DLD1 (cell line): ENCODE results near the gene PPM1H.
"Not testable (repeated sequence)": the region's sequence is repeated elsewhere in the genome, so short reads cannot be mapped to it uniquely, and the experiment has no call there.

Source experiments
- in situ Hi-C: cut with HindIII; loops from 2 replicates; pipeline ENCODE4 v1.10.0; 2017; ENCODE audit warnings: low sequenced_read_pairs

PPM1H gene, protein sequence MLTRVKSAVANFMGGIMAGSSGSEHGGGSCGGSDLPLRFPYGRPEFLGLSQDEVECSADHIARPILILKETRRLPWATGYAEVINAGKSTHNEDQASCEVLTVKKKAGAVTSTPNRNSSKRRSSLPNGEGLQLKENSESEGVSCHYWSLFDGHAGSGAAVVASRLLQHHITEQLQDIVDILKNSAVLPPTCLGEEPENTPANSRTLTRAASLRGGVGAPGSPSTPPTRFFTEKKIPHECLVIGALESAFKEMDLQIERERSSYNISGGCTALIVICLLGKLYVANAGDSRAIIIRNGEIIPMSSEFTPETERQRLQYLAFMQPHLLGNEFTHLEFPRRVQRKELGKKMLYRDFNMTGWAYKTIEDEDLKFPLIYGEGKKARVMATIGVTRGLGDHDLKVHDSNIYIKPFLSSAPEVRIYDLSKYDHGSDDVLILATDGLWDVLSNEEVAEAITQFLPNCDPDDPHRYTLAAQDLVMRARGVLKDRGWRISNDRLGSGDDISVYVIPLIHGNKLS

DNA sequence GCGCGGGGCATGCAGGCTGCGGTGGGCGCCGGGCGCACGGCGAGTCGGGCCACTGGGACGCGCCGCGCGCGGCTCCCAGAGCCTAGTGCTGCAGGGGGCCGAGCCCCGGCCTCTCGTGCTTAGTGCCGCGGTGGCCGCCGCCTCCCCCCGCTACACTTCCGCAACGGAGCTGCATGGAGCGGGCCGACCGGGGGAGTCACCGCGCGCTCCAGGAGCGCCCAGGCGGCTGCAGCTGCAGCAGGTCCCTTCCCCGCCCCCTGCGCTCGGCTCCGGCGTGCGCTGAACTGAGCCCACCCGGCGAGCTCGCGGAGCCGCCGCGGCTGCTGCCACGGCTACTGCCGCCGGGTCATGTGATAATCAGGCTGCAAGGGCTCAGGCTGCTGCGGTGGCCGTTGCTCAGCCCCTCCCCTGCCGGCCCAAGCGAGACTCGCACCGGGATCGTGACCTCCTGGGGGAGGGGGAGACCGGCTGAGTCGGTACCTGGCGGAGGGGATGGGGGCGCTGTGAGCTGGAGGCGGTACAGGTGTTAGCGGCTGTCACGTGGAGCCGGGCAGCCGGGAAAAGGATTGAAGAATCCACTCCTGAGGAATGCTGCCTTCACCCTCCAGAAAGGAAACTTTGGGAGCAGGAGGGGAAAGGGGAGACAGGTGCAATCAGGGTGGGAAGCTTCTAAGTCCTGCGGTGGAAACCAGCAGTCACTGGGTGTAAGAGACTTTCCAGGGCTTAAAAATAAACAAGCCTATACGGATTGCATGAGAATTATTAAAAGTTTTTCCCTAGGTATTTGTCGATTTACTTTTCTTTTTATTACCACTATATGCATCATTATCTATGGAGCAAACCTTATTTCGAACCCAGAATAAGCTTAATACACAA lies at the start of gene PPM1H:
Gene PPM1H, minus strand, starts transcription at position 352 of the 876 bp plus-strand sequence. CDS start 414 bp downstream, outside the sequence.
- in situ Hi-C loops = no loop called here

DNA sequence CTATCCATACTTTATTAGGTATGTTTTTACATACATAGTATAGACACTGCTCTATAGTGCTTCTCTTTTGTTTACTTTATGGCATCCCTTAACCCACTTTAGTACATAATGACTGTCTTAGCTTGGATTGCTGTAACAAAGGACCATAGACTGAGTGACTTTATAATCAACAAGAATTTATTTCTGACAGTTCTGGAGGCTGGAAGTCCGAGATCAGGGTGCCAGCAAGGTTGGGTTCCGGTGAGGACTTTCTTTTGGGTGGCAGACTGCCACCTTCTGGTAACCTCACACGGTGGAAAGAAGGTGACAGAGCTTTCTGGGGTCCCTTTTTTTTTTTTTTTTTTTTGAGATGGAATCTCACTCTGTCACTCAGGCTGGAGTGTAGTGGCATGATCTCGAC lies 48.6 kb upstream of the PPM1H start:
- in situ Hi-C loops = no loop called here

DNA sequence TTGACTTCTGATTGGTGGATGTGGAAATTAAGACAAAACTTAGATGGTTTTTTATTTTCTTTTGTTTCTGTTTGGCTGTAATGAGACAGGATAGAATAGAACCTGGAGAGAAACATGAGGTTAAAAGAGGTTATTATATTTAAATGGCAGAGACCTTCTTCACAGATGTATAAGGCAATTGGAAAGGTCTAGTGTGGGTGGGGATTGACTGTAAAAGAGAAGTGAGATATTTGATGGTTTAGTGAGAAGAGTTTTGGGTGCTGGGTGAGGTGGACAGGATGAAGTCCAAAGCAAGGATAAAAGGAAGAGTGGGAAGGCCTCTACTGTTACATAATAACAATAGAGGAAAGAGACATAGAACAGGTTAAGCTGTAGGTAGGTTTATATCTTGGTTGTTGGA lies 43.8 kb upstream of the PPM1H start:
- in situ Hi-C loops = no loop called here

DNA sequence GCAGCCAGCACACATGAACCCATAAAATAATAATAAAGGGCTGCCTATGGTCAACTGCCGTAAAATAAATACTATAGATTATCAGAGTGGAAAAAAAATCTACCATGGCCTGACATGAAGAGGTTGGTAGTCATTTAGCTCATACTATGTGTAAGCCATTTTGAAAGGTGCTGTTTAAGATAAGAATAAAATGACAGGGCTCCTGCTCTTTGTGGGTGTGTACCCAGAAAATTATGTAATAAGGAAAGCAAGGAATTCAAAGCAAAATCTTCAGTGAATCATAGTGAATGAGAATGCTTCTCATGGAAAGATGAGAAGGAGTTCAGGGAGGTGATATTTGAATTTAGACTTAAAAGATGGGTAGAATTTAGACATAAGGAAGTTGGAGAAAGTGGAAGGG lies 42.9 kb upstream of the PPM1H start:
- in situ Hi-C loops = no loop called here

DNA sequence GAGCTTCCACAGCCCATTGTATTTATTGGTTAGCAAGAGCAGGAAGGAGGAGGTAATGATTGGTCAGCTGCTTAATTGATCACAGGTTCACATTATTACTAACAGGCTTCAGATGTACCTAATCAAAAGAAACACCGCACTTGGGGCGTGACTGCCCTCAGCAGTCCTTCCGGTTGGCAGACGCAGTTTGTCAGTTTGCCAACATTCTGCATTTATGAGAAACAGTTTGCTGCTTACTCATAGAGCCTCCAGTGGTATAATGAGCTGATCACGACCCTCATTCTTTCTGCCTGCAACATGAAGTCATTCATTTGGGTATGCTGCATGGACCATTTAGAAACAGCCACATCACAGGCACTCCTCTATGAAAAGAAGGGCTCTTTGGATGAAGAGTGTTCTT lies 42.5 kb upstream of the PPM1H start:
- in situ Hi-C loops = no loop called here

DNA sequence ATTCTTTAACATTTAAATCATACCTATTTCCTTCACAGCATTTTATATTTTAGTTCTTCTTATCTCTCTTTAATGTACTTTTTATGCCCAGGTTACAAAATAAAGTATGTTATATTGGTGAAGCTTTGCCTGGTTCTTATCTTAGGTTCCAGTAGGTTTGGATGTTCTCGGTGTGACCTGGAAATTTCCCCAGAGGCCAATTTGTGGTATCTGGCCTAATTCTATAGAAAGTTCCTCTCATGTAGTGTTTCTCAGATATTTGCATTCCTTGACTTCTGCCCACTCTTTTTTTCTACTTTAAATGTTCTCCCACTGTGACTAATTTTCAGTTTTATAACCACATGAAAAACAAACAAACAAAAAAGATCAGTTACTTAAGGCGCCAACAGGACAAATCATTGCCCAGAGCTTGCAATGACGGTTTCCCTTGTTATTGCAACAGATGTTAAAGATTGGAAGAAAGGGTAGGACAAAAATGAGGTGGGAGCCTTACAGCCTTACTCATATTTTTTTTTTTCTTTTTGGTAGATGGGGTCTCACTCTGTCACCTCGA lies 41.2 kb upstream of the PPM1H start:
- in situ Hi-C loops = no loop called here

DNA sequence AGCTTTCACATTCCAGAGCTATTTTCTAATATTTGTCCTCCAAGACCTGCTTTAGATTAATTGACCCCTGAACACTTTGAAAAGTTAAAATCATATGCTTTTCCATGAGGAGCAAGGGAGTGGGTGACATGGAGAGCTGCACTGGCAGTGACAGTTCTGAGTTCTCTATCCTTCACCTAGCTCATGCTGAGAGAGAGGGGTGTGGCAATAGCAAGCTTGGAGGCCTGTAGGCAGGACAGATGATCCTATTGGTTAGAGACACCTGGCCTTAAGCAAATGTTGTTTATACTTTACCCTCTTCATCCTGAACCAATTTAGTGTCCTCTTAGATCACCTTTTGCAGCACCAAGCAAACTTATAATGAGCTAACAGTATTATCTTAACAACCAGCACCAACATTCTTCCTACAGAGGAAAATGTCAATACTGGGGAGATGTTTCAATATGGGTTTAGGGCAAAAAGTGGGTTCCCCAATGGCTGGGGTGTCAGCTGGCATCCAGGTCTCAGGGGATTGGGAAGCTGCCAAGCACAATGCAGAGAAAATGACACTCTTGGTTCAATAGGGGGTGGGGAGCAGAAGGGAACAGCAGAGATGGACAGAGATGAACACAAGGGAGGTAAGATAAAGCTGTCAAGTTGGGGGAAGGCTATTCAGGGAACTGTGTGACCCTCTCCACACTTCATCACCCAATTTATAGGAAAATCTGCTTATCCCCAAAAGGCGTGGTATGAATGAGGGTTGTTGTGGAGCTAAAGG lies 37.0 kb upstream of the PPM1H start:
- in situ Hi-C loops = no loop called here

DNA sequence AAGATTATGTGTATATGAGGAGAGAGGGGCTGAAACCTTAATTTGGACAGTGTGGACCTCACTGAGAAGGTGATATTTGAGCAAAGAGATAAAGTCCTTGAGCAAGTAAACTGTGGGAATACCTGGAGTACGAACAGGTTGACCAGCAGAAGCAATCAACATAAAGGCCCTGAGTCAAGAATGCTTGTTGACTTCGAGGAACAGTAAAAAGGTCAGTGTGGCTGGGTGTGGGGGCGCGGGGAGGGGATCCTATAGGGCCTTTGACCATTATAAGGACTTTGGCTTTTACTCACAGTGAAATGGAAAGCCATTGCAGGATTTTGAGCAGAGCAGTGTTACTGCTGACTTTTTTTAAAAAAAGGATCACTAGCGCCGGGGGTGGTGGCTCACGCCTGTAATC lies 34.7 kb upstream of the PPM1H start:
- in situ Hi-C loops = no loop called here

DNA sequence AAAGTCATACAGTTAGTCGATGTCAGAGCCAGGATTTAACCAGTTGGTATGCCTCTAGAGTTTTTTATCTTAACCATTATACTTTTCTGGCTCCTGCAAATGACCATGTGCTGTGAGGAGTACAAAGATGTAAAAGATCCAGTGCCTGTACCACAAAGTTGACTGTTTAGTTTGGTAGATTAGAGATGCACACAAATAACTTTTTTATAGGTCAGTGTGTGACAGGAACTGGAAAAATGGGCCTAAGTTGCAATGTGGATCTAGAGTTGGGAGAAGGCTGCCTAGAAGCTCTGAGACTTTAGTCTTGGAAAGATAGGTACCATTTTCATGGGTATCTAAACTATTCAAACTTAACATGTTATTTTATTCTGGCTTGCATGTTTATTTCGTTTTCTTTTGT lies 32.8 kb upstream of the PPM1H start:
- in situ Hi-C loops = no loop called here

DNA sequence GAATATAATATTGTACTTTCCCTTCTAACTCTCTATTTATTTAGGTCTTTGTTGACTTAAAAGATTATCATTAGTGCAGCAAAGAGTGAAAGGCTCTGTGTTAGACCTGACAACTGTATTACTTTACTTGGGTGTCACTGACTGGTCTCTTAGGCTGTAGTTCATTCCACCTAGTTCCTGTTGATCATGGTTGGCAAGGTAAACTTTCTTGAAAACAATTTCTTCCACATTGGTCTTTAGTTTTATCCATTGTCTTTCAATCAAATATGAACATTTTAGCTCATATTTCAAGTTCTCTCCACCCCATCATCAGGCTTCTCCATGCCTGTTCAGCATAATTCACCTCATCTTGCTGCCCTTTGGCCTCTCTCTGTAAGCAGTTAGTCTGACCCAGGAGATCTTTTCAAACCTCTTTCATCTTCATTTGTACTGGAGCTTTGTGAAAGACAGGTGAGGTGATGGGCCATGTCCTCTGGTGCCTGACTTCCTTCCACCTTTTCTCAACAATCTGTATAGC lies 32.1 kb upstream of the PPM1H start:
- in situ Hi-C loops = no loop called here

DNA sequence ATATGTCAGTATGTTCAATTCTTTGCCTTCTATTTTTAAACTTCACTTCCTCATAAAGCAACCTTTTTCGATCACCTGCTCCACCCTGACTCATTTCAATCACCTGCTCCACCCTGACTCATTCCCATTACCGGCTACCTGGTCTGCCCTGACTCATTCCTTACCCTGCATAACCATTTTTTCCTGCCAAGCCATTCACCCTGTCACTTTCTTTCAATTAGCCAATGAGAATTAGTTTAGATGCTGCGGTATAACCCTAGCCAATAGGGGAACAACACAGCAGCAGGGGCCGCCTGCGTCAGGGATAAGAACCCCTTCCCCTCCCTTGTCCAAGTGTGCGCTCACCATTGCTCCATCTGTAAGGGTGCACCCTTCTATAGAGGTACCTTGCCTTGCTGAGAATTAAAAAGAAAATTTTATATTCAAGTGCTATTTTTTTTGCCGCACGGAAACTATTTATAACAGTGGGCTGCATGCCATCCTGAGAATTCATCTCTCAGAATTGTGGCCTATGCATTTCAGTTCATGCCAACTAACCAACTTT lies 31.6 kb upstream of the PPM1H start:
- in situ Hi-C loops = not testable (repeated sequence)

DNA sequence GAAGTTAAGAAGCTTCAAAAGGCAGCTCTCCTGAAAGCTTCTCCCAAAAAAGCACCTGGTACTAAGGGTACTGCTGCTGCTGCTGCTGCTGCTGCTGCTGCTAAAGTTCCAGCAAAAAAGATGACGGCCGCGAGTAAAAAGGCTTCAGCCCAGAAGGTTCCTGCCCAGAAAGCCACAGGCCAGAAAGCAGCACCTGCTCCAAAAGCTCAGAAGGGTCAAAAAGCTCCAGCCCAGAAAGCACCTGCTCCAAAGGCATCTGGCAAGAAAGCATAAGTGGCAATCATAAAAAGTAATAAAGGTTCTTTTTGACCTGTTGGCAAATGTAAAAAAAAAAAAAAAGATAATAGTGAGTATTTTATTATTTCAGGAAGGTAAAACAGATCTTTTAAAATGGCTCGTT lies 30.8 kb upstream of the PPM1H start:
- in situ Hi-C loops = not testable (repeated sequence)

DNA sequence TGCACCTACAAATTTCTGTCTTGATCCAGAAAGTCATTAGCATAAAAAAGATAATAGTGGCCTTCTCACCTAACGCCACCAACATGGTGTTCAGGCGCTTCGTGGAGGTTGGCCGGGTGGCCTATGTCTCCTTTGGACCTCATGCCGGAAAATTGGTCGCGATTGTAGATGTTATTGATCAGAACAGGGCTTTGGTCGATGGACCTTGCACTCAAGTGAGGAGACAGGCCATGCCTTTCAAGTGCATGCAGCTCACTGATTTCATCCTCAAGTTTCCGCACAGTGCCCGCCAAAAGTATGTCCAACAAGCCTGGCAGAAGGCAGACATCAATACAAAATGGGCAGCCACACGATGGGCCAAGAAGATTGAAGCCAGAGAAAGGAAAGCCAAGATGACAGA lies 30.3 kb upstream of the PPM1H start:
- in situ Hi-C loops = not testable (repeated sequence)

DNA sequence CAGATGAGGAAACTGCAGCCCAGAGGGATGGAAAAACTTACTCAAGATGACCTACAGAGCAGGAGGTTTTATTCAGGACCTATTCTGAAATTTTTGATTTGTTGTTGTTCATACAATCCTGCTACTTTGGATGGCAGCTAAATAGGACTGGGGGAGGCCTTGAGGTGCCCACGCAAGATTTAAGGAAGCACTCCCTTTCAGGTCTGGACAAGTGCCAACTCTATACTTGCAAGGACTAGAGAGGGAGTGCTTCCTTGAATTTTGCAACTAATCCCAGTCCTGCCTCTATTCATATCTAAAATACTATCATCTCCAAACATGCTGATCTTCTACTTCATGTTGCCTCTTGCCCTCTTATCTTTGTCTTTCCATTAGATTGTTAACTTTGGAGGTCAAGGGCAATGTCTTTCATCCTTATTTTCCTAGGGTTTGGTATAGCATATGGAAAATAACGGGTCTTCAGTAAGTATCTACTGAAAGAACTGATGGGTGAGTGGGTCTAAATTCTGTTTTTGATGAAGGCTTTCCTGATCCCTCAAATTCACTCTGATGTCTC lies 28.6 kb upstream of the PPM1H start:
- in situ Hi-C loops = no loop called here

DNA sequence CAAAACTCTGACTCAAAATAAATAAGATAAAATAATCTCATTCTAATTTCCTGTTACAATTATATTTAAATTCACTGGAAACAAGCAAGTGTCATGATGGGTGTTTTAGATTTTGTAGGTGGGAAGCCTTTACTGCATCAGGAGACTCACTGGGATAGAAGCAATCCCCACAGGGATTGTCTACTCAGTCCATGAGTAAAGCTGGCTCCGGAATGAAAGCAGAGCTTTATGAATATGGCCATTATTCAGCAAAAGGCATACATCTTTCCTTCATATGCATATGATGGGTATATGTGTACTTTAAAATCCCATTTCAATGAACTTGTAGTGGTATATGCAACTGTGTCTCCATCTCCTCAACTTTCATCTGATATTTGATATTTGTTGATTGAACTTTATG lies 25.4 kb upstream of the PPM1H start:
- in situ Hi-C loops = no loop called here

DNA sequence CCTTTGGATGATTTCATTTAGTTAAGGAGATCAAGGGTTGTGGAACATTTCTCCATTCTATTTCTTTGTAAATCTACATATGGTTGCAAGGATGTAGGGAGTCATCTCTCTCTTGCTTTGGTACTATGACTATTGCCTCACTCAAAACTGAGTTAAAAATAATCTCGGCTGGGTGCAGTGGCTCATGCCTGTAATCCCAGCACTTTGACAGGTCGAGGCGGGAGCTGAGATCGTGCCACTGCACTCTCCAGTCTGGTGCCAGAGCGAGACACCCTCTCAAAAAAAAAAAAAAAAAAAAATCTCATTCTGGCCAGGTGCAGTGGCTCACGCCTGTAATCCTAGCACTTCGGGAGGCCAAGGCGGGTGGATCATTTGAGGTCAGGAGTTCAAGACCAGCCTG lies 24.8 kb upstream of the PPM1H start:
- in situ Hi-C loops = no loop called here

DNA sequence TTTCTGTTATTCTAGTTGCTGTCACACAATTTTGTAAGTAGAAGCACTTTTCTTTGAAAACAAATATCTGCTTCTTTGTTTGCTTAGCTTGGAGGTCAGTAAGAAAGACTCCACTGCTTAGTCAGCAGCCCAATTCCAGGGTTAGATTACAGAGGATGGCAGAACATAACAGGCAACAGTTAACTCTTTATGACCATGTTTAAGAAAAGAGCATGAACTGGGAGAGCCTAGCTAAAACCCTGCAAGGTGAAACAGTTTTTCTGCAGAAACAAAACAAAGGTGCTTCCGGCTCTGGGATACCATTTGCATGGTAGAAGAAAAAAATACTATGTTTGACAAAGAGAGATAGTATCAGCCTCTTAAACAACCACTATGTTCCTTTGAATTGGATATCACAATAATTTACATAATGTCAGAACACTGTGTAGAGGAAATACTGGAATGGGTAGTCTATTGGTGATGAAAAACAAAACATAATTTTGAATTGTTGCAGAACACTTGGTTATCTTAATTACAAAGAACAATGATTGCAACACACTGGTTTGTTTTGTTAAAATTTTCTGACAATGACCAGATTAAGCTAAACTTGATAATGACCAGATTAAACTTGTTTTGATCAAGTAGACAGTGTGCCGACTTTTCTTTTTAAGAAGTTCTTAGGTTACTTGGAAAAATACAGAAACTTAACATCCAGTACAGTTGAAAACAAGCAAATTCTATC lies 22.4 kb upstream of the PPM1H start:
- in situ Hi-C loops = no loop called here

DNA sequence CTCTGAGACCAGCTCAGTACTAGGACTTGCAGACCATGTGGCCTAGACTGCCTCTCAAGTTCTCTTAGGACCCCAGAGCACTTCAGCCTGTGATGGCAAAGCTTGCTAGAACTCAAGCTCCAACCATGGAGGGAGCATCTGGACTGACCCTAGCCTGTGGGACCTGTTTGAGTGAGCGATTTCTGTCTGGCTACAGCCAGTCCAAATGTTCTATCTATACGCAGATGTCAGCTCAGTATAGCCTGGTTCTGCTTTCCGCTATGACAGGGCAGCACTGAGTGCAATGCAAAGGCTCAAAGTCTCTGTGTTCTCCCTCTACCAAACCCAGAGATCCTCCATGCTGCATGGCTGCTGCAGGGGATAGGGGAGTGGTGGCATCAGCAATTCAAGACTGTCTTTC lies 20.7 kb upstream of the PPM1H start:
- in situ Hi-C loops = no loop called here

DNA sequence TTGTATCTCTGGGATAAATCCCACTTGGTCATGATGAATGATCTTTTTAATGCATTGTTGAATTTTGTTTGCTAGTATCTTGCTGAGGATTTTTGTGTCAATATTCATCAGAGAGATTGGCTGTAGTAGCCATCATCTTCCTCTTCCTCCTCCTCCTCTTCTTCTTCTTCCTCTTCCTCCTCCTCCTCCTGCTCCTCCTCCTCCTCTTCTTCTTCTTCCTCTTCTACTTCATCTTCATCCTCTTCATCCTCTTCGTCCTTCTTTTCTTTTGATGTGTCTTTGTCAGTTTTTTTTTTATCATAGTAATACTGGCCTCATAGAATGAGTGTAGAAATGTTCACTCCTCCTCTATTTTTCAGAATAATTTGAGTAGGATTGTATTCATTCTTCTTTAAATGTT lies 15.4 kb upstream of the PPM1H start:
- in situ Hi-C loops = no loop called here
